ENCODE measurements around the gene IGFBP6. TPM values are rescaled to one million over a fixed set of nuclear protein-coding genes. Genes with fewer than 3 reads are reported as not detected.

IGFBP6 gene
- polyA plus RNA-seq, 1 donor from 2014 or later = not detected

- no peaks in the 10 kb centered on the region for H4K20me1 ChIP-seq (ENCODE audit: insufficient read depth)
These were observed 45.9 kb downstream of the IGFBP6 start for GRCh38 chr12:53143355-53143754.

More at GRCh38 chr12:53143355-53143754, 45.9 kb downstream of the IGFBP6 start:
- Histone ChIP-seq H3K4me2 (ENCODE audit: low read length) (no peak overlapping the region), H3K36me3 (ENCODE audit: insufficient read depth, low read length) (no peaks in the 10 kb centered on the region), H3K79me2 (replicated peaks; ENCODE audit: insufficient read depth, low read length) (no peaks in the 10 kb centered on the region), H3K4me3 (ENCODE audit: low read length) (no peak overlapping the region), H2AFZ (ENCODE audit: low read depth, low read length) (no peak overlapping the region), H3K9ac (ENCODE audit: low read length) (no peak overlapping the region), H3K9me3 (ENCODE audit: low read length) (no peaks in the 10 kb centered on the region), H3K27me3 (ENCODE audit: insufficient read depth, low read depth, low read length) (no peaks in the 10 kb centered on the region), H3F3A (ENCODE audit: insufficient read depth, low read length, poor library complexity, severe bottlenecking) (no peaks in the 10 kb centered on the region), H3K9me2 (ENCODE audit: insufficient read depth, low read length) (no peaks in the 10 kb centered on the region), H3K27ac (ENCODE audit: low read length) (no peak overlapping the region)
- TF ChIP-seq EZH2 (IDR thresholded peaks at IDR 0.05; ENCODE audit: borderline replicate concordance, insufficient read depth, low read length, poor library complexity, severe bottlenecking) (no peak), REST (IDR thresholded peaks at IDR 0.05; ENCODE audit: borderline replicate concordance) (no peak), POLR2AphosphoS5 (IDR thresholded peaks at IDR 0.05) (no peak), MXI1 (conservative IDR thresholded peaks at IDR 0.05; ENCODE audit: poor library complexity, severe bottlenecking) (no peak), TAF1 (IDR thresholded peaks at IDR 0.05; ENCODE audit: low read depth) (no peak), CTCF (IDR thresholded peaks at IDR 0.05; ENCODE audit: poor library complexity, severe bottlenecking) (no peak), EP300 (conservative IDR thresholded peaks at IDR 0.05; ENCODE audit: poor library complexity, severe bottlenecking) (no peak), SMC3 (conservative IDR thresholded peaks at IDR 0.05; ENCODE audit: poor library complexity) (no peak), RAD21 (conservative IDR thresholded peaks at IDR 0.05) (no peak)

All from neural cell (in vitro differentiated cells).